ENCODE results near the gene RBM47. TPM values are rescaled to one million over a fixed set of nuclear protein-coding genes. Genes with fewer than 3 reads are reported as not detected.

The RBM47 gene
- total and polyA plus RNA-seq, 2 of the 4 experiments (the other 2 are of a cell fraction) = 0.44 to 1.1 TPM

- Histone ChIP-seq H2BK5ac (ENCODE audit: low read depth, low read length, poor library complexity, severe bottlenecking) (no peak overlapping the region), H3K4ac (ENCODE audit: low read depth, low read length) (no peak overlapping the region), H2AFZ (replicated peaks; ENCODE audit: low read length, poor library complexity) (peak overlapping the region; percentile 32), H4K91ac (ENCODE audit: insufficient read depth, low read depth, low read length) (no peak overlapping the region), H3K36me3 (ENCODE audit: control insufficient read depth, insufficient read depth, low read length) (no peaks in the 10 kb centered on the region), H3K9me1 (ENCODE audit: insufficient read depth, low read length) (no peaks in the 10 kb centered on the region), H3K4me3 (ENCODE audit: insufficient read depth, low read depth, low read length) (no peak overlapping the region), H3K4me2 (ENCODE audit: low read depth, low read length) (no peak overlapping the region), H3K79me1 (ENCODE audit: low read depth in 1 of 2, low read length in 2 of 2) (no peaks in the 10 kb centered on the region), H3K9ac (ENCODE audit: low read depth, low read length) (no peak overlapping the region), H3K23ac (ENCODE audit: low read depth, low read length) (no peak overlapping the region), H3K27ac (ENCODE audit: insufficient read depth, low read length) (no peak overlapping the region), H3K4me1 (ENCODE audit: control insufficient read depth, insufficient read depth, low read length) (no peaks in the 10 kb centered on the region), H4K8ac (ENCODE audit: low read depth in 2 of 2, low read length in 2 of 2) (no peak overlapping the region), H3K27me3 (ENCODE audit: control insufficient read depth, insufficient read depth, low read length) (no peaks in the 10 kb centered on the region; the same call in 1 of the 2 replicates), H2AK5ac (ENCODE audit: low read depth, low read length) (no peak overlapping the region), H3K18ac (ENCODE audit: low read depth, low read length) (no peak overlapping the region), H2BK15ac (ENCODE audit: low read depth, low read length) (no peak overlapping the region), H3K9me3 (ENCODE audit: control insufficient read depth, insufficient read depth, low read length) (no peaks in the 10 kb centered on the region), H4K20me1 (ENCODE audit: insufficient read depth, low read length) (no peaks in the 10 kb centered on the region), H3K14ac (replicated peaks; ENCODE audit: low read depth, low read length) (no peak overlapping the region), H3K56ac (ENCODE audit: extremely low read depth, insufficient read depth, low read length) (no peak overlapping the region), H2BK20ac (ENCODE audit: low read depth, low read length) (no peak overlapping the region), H2AK9ac (replicated peaks; ENCODE audit: low read depth, low read length, poor library complexity) (no peak overlapping the region), H4K5ac (ENCODE audit: low read depth, low read length) (no peak overlapping the region), H2BK120ac (ENCODE audit: low read depth, low read length) (no peak overlapping the region)
- TF ChIP-seq RFX5 (IDR thresholded peaks at IDR 0.05; ENCODE audit: low read depth, low read length) (no peak), CHD1 (IDR thresholded peaks at IDR 0.05; ENCODE audit: low read depth, low read length) (no peak), ELK1 (IDR thresholded peaks at IDR 0.05; ENCODE audit: borderline replicate concordance, low read depth, low read length) (no peak), NFE2L2 (IDR thresholded peaks at IDR 0.05; ENCODE audit: low read depth, low read length) (no peak), USF2 (IDR thresholded peaks at IDR 0.05; ENCODE audit: low read depth, low read length) (no peak), RAD21 (IDR thresholded peaks at IDR 0.05; ENCODE audit: low read length) (no peak)
- in situ Hi-C loops (cut with MboI; ENCODE audit: low sequenced_read_pairs) = no loop called here
- POLR2A ChIA-PET (ENCODE audit: unreplicated experiment) = no interaction called here
- WGBS, 2 experiments (ENCODE audit: extremely low coverage in 2 of 2, insufficient read length in 1 of 2) = 94% methylated on average over 57 of the region's 64 CpGs; no CpG with 5 or more reads in 1 of the 2 experiments
- DNase-seq (no peak), ATAC-seq (ENCODE audit: low read depth) (no peak)
- dilution Hi-C loops (cut with HindIII; ENCODE audit: low sequenced_read_pairs, unreplicated experiment) = no loop called here
- CTCF ChIA-PET = no interaction called here
- intact Hi-C loops (cut with micrococcal nuclease) = no loop called here
- no TSS peak for BruUV-seq (replicated peaks)
Measured at GRCh38 chr4:40438384-40439026, 191.2 kb downstream of the RBM47 start.
